Adrenal gland (tissue), 12 donors: ENCODE measurements around the gene PLSCR1. TPM values are rescaled to one million over a fixed set of nuclear protein-coding genes. Genes with fewer than 3 reads are reported as not detected.

Experiments used
- DNase-seq, 7 donors: peaks; one replicate each; pipeline ENCODE4 v3.0.0-alpha.2; 2019 to 2020
- H3K27ac ChIP-seq, 5 donors: fragments of 200-600 bp; sonication (generic) in 4 of 5; 1 replicate in 3 of 5; 2 replicates in 2 of 5; pipeline versions ENCODE4 v1.5.1 to v1.8.0; 2016 to 2020; ENCODE audit warnings: mild to moderate bottlenecking in 1 of 5
- H3K27me3 ChIP-seq: fragments of 200-600 bp; 2 replicates; pipeline ENCODE4 v1.8.0; 2021
- H3K36me3 ChIP-seq, 2 donors: fragments of 200-600 bp; replicated peaks in 1 of 2; 1 replicate in 1 of 2; 2 replicates in 1 of 2; pipeline versions ENCODE4 v1.5.1 to v1.8.0; 2018 to 2022
- H3K4me1 ChIP-seq, 2 donors: fragments of 200-600 bp; replicated peaks in 1 of 2; 1 replicate in 1 of 2; 2 replicates in 1 of 2; pipeline versions ENCODE4 v1.5.1 to v1.8.0; 2018 to 2021
- H3K4me3 ChIP-seq, 4 donors: fragments of 200-600 bp; sonication (generic) in 3 of 4; one replicate each; pipeline ENCODE4 v1.5.1; 2016 to 2018
- H3K9me3 ChIP-seq, 3 donors: fragments of 200-600 bp; sonication (generic) in 1 of 3; replicated peaks in 1 of 3; 1 replicate in 2 of 3; 2 replicates in 1 of 3; pipeline versions ENCODE4 v1.5.1 to v1.8.0; 2016 to 2021
- CTCF ChIP-seq, 6 experiments: fragments of 450-650 bp in 4 of 6; fragments of 200-600 bp in 2 of 6; sonication (generic) in 1 of 6; IDR thresholded peaks; 1 replicate in 5 of 6; 2 replicates in 1 of 6; pipeline versions ENCODE4 v1.5.1 to v1.8.0; 2016 to 2021; ENCODE audit warnings: antibody characterized with exemption in 6 of 6, mild to moderate bottlenecking in 2 of 6, moderate library complexity in 1 of 6
- POLR2A ChIP-seq, 2 donors: fragments of 450-650 bp; IDR thresholded peaks; one replicate each; pipeline ENCODE4 v1.6.1; 2017; ENCODE audit warnings: antibody characterized with exemption in 2 of 2, mild to moderate bottlenecking in 2 of 2, moderate library complexity in 1 of 2
- WGBS, 4 donors: extraction: QIAGEN DNeasy Blood & Tissue Kit in 2 of 4; methylation state at CpG; one replicate each; pipeline versions ENCODE4 v1.1.5 to v1.1.7; 2013 to 2017; 5-methylcytosine and 5-hydroxymethylcytosine counted together
- intact Hi-C, 2 donors: fragments of 100-400 bp; cut with DNase I; formaldehyde crosslinking; loops; one replicate each; pipeline versions ENCODE4 v1.14.1 to v1.15.0; 2022 to 2023
- polyA plus RNA-seq, 3 donors: library from polyadenylated mRNA; stranded (reverse); fragments of 200-250 nt in 2 of 3; fragments of 350-450 nt in 1 of 3; fragmentation: Illumina TruSeq in 1 of 3; extraction: RNeasy Lipid Tissue Mini Kit (QIAGEN cat#74804) in 1 of 3; gene quantifications; one replicate each; pipeline ENCODE4 v1.2.3, GENCODE V29; 2013 to 2014
- total RNA-seq, 9 donors: library from RNA; depleted of rRNA in 4 of 9; stranded (reverse); fragments of >200 nt in 4 of 9; fragments of 120-200 nt in 1 of 9; fragmentation: NEBNext Ultra II Directional in 1 of 9; extraction: Animal tissue kit (Norgen Biotek cat#: 25700) in 1 of 9; gene quantifications; one replicate each; pipeline versions ENCODE4 v1.1.0 to v1.2.4, GENCODE V29; 2013 to 2023
- donor health status: healthy with polysubstance abuse.
- donor health status: Bipolar disorder and iron deficiency.
- donor health status: DM: yes; HTN: yes; CAD: no.
- donor health status: DM: no; HTN: no; CAD: no.
- donor health status: DM: no; HTN: no; CAD: no.
- donor health status: DM: yes; HTN: yes; CAD: no.

PLSCR1 gene
- total and polyA plus RNA-seq, 12 donors, result 19.3 to 98.7 (median 49.5) TPM

DNA sequence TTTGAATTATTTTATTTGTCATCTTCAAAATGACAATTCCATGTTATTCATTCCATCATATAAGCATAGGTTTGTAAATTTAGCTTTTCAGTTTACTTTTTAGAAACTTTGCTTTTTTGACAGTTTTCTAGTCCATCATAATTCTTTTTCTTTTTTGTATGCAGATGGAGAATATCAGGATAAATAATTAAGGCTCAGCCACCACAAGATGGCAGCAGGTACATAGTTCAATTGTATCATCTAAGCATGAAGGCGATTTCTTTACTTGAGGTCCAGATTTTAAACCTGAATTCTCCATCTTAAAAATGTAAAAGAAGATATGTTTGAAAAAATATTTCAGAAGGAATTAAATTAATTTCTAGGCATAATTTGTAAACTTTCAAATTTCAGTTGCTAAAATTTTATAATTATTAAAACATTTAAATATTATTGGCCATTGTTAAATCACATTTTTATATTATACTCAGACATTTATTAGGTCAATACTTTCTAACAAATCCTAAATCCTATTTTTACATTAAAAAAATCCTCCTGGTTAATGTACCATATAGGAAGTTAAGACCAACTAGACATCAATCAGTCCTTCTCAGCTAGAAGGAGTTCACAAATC lies 45.6 kb upstream of the PLSCR1 start:
- intact Hi-C loops, result no loop called here
- H3K36me3 ChIP-seq, result no peaks in the 10 kb centered on the region
- DNase-seq, result peak; percentile 22 to 63 (median 30)
- H3K27ac ChIP-seq, result no peak overlapping the region
- H3K4me1 ChIP-seq, result no peaks in the 10 kb centered on the region
- no peaks in the 10 kb centered on the region for H3K9me3 ChIP-seq
- no peak overlapping the region for H3K4me3 ChIP-seq
- no peak for TF ChIP-seq POLR2A (IDR thresholded peaks at IDR 0.05)
- TF ChIP-seq CTCF (IDR thresholded peaks at IDR 0.05), result peak; percentile 26 to 66 (median 54)
- H3K27me3 ChIP-seq, result no peaks in the 10 kb centered on the region
- 2 to 10% (median 7%) methylated on average over 1 of the region's 1 CpG for WGBS, 4 donors

DNA sequence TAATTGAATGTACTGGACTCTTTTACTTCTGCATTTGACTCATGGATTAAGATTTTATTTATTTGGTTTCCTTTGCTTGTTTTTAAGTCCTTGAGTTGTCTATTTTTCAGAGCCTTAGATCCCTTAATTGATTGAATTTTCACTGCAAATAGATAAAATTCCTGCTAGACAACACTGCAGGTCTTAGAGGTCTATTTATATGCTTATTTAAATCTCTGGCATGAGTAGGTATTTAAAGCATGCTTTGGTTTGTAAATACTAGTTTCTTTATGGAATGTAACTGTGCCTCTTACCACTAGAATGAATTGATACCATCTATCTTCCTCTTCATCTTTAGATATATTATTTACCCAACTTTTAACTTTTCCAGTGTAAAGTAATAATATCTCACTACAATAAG lies 40.7 kb upstream of the PLSCR1 start:
- intact Hi-C loops, result no loop called here
- no peaks in the 10 kb centered on the region for H3K9me3 ChIP-seq
- H3K36me3 ChIP-seq, result no peaks in the 10 kb centered on the region
- TF ChIP-seq POLR2A (IDR thresholded peaks at IDR 0.05), result no peak
- TF ChIP-seq CTCF (IDR thresholded peaks at IDR 0.05), result no peak
- no peaks in the 10 kb centered on the region for H3K4me1 ChIP-seq
- no peak for DNase-seq
- H3K27ac ChIP-seq, result no peak overlapping the region
- H3K27me3 ChIP-seq, result no peaks in the 10 kb centered on the region
- no peak overlapping the region for H3K4me3 ChIP-seq

- no peaks in the 10 kb centered on the region for H3K36me3 ChIP-seq
- H3K4me3 ChIP-seq, result no peak overlapping the region
- no peaks in the 10 kb centered on the region for H3K4me1 ChIP-seq
- intact Hi-C loops, result no loop called here
- no peaks in the 10 kb centered on the region for H3K9me3 ChIP-seq
- no peak for DNase-seq
- H3K27ac ChIP-seq, result no peak overlapping the region
- TF ChIP-seq CTCF (IDR thresholded peaks at IDR 0.05) (no peak), POLR2A (IDR thresholded peaks at IDR 0.05) (no peak)
- H3K27me3 ChIP-seq, result no peaks in the 10 kb centered on the region
Observed at GRCh38 chr3:146581951-146582467, 37.6 kb upstream of the PLSCR1 start.

DNA sequence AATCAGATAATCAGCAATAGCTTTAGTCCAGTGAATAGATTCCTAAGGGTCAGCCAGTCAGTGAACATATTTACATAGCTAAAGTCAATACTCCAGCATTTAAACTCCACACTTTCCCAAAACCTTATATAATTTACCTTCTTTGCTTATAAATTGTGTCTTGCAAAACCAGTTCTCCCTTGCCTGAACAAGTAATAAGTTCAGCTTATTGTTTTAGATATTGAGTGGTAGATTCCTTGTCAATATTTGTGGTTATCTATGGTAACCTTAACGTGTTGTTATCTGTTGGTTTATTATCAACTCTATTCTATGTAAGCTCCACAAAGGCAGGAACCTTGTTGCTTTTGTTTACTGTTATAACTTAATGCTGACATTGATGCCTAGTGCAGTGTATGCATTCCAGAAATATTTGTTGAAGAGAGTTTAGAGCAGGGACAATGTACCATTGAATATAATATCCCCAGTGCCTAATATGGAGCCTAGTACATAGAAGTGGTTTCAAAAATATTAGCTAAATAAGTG lies 36.7 kb upstream of the PLSCR1 start:
- no peaks in the 10 kb centered on the region for H3K9me3 ChIP-seq
- H3K27me3 ChIP-seq, result no peaks in the 10 kb centered on the region
- no peak overlapping the region for H3K27ac ChIP-seq
- intact Hi-C loops, result no loop called here
- no peaks in the 10 kb centered on the region for H3K36me3 ChIP-seq
- no peak for DNase-seq
- no peak overlapping the region for H3K4me3 ChIP-seq
- WGBS, 4 donors, result 56 to 75% (median 63%) methylated on average over 1 of the region's 1 CpG
- no peaks in the 10 kb centered on the region for H3K4me1 ChIP-seq
- TF ChIP-seq CTCF (IDR thresholded peaks at IDR 0.05), result no peak
- no peak for TF ChIP-seq POLR2A (IDR thresholded peaks at IDR 0.05)
